GM21528 (cell line): ENCODE data around the gene TTLL11.
"Not testable (repeated sequence)": the region's sequence is repeated elsewhere in the genome, so short reads cannot be mapped to it uniquely, and the experiment has no call there.

Experiments used
- ATAC-seq: cut with Tn5 transposase; IDR thresholded peaks from one replicate; pipeline ENCODE4 v1.9.1; 2021; ENCODE audit warnings: mild to moderate bottlenecking, moderate library complexity; ENCODE audit not compliant: unreplicated experiment, low FRiP score

The TTLL11 gene

GRCh38 chr9:122087406-122088200 is 5.5 kb downstream of the TTLL11 start:
- no peak for ATAC-seq

GRCh38 chr9:122086873-122087272 is 6.2 kb downstream of the TTLL11 start:
- no peak for ATAC-seq

GRCh38 chr9:122085260-122085659 is 7.8 kb downstream of the TTLL11 start:
- no peak for ATAC-seq

- ATAC-seq: no peak
Observed at GRCh38 chr9:122084026-122084675, 9.0 kb downstream of the TTLL11 start.

- ATAC-seq: no peak
Observed at GRCh38 chr9:122080986-122081385, 12.1 kb downstream of the TTLL11 start.

GRCh38 chr9:122078557-122078956 is 14.6 kb downstream of the TTLL11 start:
- ATAC-seq: no peak

GRCh38 chr9:122076773-122077172 is 16.3 kb downstream of the TTLL11 start:
- ATAC-seq: no peak

- ATAC-seq: no peak
Observed at GRCh38 chr9:122076117-122076516, 17.0 kb downstream of the TTLL11 start.

GRCh38 chr9:122075135-122076030 is 17.7 kb downstream of the TTLL11 start:
- no peak for ATAC-seq

GRCh38 chr9:122071715-122072114 is 21.4 kb downstream of the TTLL11 start:
- ATAC-seq: no peak

- no peak for ATAC-seq
Observed at GRCh38 chr9:122070728-122071515, 22.2 kb downstream of the TTLL11 start.

- ATAC-seq: not testable (repeated sequence)
Observed at GRCh38 chr9:122066680-122067079, 26.4 kb downstream of the TTLL11 start.

GRCh38 chr9:122065923-122066629 is 27.0 kb downstream of the TTLL11 start:
- no peak for ATAC-seq

GRCh38 chr9:122060481-122060880 is 32.6 kb downstream of the TTLL11 start:
- ATAC-seq: no peak

GRCh38 chr9:122059955-122060324 is 33.2 kb downstream of the TTLL11 start:
- no peak for ATAC-seq

- no peak for ATAC-seq
Observed at GRCh38 chr9:122059214-122059954, 33.7 kb downstream of the TTLL11 start.

GRCh38 chr9:122058709-122059108 is 34.4 kb downstream of the TTLL11 start:
- no peak for ATAC-seq

- ATAC-seq: no peak
Observed at GRCh38 chr9:122058051-122058450, 35.1 kb downstream of the TTLL11 start.

- ATAC-seq: no peak
Observed at GRCh38 chr9:122057211-122057610, 35.9 kb downstream of the TTLL11 start.
